ENCODE data around the gene C9orf78. TPM values are rescaled to one million over a fixed set of nuclear protein-coding genes. Genes with fewer than 3 reads are reported as not detected.

C9orf78 gene
- total and polyA plus RNA-seq, 2 of the 8 experiments (the other 6 are each of a cell fraction or from before 2014, with no cell fraction given): 17.4 to 40.6 TPM

GRCh38 chr9:129794549-129794948 is 40.5 kb downstream of the C9orf78 start (continued):
- TF ChIP-seq CTCF (IDR thresholded peaks at IDR 0.05; ENCODE audit: control extremely low read depth in 1 of 3, insufficient read depth in 1 of 3, low read depth in 1 of 3, low read length in 3 of 3): no peak
- TF ChIP-seq YY1 (IDR thresholded peaks at IDR 0.05; ENCODE audit: low read depth, low read length): no peak
- TF ChIP-seq TEAD4 (IDR thresholded peaks at IDR 0.05; ENCODE audit: low read depth, low read length): no peak
- TF ChIP-seq USF2 (IDR thresholded peaks at IDR 0.05; ENCODE audit: low read length): no peak
